Activated naive CD4-positive, alpha-beta T cell treated with Interleukin-2 at 50 U/mL for 16 hours (primary cell): ENCODE data around the gene ITIH5.
"Not testable (repeated sequence)": the region's sequence is repeated elsewhere in the genome, so short reads cannot be mapped to it uniquely, and the experiment has no call there.

Experiments used
- DNase-seq: peaks from one replicate; pipeline ENCODE4 v3.0.0-alpha.2; 2020

Gene ITIH5

DNA sequence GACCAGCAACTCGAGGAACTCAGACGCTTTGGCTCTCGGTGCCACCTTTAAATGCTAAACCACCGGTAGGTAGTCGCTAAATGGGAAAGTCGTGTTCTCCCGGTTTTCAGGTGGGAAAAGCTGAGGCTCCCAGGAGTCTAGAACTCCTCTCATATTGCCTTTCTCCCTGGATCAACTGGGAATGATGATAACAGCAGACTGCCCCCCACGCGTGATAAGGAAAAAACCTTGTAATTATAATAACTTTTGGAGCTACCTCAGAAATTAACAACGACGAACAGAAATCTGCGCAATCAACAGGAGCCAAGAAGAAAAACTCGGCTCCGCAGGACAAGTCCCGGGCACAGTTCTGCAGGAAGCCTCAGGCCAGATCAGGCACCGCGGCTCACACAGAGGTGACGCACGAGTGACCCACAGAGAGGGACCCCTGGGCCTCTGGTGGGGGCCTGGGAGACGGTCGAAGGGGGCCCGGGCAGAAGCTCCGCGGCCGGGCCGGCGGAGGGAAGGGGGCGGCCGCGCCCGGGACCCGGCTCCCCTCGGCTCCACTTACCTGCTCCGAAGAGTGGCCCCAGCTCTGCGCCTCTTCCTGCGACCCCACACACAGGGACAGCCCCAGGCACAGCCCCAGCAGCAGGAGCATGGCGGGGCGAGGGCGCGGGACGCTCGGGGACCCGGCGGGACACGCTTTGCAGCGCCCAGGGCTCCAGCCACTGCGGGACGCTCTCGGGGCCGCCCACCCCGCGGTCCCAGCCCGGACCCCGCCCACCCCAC, at the start of gene ITIH5:
TSS of gene ITIH5 (minus strand) at position 714 of the 771 bp plus-strand sequence. CDS start at position 640, 74 bp downstream.
- no peak for DNase-seq

DNA sequence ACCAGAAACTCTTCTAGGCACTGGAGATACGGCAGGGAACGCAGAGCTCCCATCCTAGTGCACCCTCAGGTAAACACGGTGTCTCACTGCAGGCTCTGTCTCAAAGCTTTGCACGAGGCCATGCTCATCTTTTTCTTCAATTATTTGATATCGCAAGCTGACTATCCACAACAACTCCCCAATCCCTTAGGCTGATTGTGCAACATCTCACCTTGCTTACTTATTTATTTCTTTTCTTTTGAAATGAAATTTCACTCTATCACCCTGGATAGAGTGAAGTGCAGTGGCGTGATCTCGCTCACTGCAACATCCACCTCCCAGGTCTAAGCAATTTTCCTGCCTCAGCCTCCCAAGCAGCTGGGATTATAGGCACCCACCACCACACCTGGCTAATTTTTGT, 48.7 kb upstream of the ITIH5 start:
- no peak for DNase-seq

DNA sequence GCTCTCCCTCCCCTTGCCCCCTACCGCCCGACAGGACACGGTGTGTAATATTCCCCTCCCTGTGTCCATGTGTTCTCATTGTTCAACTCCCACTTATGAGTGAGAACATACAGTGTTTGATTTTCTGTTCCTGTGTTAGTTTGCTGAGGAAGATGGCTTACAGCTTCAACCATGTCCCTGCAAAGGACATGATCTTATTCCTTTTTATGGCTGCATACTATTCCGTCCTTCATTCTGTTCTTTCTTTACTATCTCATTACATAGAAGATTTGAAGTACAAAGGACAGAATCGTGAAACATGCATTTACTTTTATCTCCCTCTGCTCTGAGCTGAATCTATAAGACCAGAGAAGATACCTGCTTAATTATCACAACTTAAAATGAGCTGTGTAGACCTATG, 44.3 kb upstream of the ITIH5 start:
- DNase-seq: not testable (repeated sequence)

DNA sequence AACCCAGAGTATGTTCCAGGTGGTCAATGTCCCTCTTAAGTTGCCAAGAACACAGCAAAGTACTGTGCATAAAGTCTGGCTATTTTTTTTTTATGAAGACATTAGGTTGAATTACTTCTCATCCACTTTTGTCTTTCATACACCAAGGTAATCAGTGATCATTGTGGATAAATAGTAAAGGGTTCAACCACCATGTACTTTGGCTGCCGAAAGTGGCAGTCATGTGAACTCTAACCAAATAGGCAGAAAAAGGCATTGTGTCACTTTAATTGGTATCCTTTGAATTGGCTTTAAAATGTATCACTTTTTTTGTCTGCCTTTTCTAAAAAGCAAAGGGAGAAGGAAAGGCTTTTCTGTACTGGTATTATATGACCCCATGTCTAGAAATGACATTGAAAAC, 43.7 kb upstream of the ITIH5 start:
- DNase-seq: no peak

DNA sequence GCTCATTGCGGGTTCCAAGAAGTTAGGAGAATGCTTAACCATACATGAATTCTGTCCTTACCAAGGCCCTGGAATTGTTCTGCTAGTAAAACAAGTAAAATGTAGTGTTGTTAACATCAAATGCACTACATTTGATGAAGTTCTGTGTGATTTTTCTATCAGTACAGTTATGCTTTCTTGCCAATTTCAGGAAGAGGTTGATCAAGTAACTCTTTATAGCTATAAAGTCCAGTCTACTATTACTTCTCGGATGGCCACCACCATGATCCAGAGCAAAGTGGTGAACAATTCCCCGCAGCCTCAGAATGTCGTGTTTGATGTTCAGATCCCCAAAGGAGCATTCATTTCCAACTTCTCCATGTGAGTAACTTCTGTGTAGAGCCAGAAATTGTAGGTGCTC, 42.1 kb upstream of the ITIH5 start:
- no peak for DNase-seq

DNA sequence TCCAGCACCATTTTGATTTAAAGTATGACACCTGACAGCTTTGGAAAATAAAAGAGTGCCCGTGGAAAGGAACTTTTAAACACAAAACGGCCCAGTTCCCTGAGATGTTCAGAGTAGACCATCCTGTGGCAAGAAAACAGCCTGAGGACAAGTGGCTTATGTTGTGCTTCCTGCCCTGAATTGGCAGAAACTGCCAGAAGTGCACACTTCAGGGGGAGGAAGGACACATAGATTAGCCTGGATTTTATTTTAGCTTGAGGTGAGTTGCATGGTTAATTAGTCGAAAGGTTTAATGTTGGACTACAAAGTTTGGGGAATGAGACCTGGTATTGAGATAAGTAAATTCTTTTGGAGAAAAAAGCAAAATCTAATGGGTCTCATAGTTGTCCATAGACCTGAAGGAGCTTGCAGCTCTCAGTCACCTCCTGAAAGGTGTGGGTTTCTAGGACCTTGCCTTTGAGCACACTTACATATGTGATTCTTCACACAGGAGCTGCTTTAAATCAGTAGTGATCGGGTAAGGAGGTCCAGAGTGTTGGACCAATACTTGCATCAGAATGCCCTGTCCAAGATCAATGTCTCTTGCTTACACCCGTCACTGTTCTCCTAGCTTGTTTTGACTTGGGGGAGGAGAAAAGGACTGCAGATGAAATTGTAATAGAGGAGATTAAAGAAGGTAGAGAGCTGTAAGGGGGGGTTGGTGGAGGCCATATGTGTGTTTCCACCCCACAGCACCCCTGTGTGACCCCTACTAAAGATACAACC, 41.3 kb upstream of the ITIH5 start:
- no peak for DNase-seq

DNA sequence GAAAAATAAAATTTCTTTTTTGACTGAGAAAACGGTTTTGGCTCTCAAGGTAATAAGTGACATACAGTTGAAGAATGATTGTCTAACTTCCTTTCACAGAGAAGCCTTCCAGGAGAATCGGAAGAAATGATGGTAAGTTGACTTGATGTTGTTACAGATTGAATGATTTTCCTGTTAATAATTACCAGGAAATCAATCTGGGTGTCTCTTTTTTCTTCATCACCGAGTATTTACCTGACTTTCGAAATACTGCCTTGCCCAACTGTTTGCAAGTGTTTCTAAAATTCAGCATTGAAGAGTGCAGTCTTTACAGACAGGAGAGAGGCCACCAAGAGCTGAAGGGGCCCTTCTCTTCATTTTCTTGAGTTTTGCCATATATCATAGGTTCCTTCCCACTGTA, 40.3 kb upstream of the ITIH5 start:
- DNase-seq: no peak

DNA sequence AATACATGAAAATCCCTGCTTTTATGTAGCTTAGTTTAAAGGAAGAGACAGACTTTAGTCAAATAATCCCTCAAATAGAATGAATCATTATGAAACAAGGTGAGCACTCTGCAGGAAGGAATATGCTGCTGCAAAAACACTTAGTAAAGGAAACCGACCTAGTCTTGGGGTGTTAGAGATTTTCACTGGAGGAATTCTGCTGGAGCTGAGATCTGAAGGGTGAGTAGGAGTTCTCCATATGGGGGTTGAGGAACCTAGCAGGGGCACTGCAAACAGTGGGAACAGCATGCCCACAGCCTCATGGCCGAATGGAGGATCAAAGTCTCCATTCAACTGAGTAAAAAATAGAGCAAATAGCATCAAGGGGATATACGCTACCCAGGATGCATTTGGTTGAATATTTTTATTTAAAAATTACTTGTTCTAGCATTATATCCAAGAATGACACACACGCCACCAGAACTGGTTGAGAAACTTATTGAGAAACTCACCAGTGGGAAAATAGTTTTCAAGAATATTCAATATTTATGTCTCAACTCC, 39.8 kb upstream of the ITIH5 start:
- DNase-seq: no peak

DNA sequence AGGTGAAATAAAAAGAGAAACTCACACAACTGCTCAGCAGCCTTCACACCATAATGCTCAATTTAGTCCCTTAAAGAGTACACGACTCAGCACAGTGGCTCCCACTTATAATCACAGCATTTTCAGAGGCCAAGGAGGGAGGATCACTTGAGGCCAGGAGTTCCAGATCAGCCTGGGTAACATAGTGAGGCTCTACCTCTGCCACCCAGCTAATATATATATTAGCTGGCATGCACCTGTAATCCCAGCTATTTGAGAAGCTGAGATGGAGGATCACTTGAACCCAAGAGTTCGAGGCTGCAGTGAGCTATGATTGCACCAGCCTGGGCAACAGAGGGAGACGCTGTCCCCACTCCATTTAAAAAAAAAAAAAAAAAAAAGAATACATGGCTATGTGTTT, 38.6 kb upstream of the ITIH5 start:
- DNase-seq: no peak

DNA sequence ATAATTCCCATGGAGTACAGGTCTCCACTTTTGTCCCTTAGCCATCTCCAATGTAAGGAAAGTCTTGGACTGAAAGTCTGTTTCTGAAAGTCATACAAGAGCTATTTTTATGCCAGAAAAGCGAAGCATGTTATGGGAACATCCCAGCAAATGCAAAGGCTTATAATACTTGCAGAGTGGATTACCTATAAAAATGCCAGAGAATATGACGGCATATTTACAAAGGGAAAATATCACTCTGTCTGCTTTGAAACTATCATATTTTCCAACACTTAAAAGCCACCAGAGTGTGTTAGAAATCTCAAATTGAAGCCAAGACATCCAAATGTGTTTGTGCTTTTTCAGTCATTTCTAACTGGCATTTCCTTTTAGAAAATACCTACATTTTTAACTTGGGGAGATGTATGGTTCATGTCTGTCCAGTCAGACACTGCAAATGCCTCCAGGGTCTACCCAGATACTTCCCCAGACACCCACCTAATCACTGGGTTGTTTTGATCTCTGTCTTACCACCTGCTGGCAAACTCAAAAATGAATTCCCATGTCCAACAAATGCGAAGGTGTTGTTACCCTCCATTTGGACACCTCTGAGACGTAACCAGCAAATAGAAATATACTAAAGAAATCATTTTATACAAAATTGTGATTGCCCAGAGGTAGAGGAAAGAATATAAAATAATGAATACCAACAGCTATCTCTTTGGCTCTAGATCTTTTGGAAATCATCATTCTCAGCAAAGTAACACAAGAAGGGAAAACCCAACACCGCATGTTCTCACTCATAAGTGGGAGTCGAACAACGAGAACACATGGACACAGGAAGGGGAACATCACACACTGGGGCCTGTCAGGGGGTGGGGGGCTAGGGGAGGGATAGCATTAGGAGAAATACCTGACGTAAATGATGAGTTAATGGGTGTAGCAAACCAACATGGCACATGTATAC, 37.6 kb upstream of the ITIH5 start:
- DNase-seq: no peak

DNA sequence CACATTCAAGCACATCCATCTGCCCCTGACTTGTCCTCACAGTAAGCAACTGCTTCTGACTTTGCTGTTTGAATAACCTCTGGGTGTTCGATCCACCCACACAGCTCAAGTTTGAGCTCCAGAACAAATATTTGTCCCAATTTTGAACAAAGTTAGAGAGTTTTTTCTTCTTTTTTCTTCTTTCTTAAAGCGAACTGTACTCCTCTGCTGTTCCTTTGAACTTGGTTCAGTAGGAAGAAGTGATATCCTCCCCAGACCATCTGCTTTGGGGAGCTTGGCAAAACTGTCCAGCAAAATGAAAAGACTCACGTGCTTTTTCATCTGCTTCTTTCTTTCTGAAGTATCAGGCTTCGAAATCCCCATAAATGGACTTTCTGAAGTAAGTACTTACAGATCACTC, 36.4 kb upstream of the ITIH5 start, which contains the start of gene ITIH2:
TSS of gene ITIH2 (plus strand) at position 177 of the 400 bp plus-strand sequence. CDS start at position 296, 119 bp downstream.
- no peak for DNase-seq

DNA sequence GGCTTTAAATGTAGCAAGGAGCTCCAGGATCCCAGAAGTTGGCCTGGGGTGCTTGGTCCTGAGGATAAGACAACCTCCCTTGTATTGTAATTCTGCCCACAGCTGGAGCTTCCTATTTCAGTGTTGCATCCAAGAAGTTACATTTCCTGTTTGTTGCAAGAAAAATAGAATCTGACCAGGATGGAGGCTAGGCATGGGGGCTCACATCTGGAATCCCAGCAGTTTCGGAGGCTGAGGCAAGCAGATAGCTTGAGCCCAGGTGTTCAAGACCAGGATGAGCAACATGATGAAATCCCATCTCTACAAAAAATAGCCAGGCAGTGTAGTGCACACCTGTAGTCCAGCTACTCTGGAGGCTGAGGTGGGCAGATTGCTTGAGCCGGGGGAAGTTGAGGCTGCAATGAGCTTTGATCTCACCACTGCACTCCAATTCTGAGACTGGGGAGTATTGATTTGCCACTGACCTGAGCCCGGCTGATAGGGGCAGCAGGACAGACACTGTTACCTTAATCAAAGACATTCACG, 35.6 kb upstream of the ITIH5 start:
- DNase-seq: no peak

DNA sequence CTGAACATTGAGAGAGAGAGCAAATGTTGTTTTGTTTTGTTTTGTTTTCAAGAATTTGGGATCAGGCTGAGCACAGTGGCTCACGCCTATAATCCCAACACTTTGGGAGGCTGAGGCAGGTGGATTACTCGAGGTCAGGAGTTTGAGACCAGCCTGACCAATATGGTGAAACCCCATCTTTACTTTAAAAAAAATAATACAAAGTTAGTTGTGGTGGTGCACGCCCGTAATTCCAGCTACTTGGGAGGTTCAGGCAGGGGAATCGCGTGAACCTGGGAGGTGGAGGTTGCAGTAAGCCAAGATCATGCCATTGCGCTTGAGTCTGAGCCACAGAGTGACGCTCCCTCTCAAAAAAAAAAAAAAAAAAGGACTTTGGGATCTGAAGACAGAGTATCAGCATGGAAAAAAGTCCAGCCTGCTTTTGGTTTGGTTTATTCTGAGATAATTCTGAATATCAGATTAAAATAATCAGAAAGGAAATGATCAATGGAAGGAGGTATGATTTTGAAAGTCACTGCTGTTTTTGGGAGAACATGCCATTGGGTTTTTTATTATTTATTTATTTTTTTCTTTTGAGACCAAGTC, 34.5 kb upstream of the ITIH5 start:
- DNase-seq: no peak

DNA sequence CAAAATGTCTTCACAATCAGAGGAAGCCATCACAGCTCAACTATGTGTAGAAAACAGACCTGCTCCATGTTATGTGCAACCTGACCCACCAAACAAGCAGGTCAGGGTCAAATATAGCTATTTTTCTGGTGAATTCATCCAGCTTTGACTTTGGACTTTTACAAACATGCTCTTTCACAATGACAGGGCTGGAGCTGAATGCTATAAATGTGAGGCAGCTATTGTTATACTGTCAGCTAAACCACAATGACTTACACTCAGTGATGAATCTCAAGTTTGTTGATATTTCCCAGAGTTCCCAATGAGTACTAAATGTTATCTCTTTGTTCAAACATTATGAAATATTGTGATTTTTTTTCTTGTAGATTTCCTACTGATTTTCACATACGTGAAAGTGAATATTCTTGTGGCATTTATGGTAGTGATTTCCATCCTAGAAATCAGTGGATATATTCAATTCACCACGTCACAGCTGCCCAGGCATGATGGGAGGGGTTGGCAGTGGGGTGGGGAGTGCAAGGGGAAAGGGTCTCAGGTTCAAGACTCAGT, 33.9 kb upstream of the ITIH5 start:
- DNase-seq: no peak

DNA sequence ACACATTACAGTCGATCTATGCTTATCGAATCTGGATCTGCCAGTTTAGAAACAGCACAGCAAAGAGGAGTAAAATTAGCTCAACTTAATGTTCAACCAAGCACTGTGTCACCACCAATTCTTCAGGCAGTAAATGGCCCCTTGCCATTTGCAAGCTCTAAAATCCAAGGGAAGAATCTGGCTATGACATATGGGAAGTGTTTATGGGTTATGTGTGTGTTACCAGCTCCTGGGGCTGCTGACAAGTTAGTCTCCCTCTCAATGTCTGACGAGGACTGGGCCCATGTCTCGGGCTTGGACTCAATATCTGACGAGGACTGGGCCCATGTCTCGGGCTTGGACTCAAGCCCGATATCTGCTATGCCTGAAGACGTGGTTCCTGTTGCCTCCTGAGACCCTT, 30.7 kb upstream of the ITIH5 start:
- no peak for DNase-seq

DNA sequence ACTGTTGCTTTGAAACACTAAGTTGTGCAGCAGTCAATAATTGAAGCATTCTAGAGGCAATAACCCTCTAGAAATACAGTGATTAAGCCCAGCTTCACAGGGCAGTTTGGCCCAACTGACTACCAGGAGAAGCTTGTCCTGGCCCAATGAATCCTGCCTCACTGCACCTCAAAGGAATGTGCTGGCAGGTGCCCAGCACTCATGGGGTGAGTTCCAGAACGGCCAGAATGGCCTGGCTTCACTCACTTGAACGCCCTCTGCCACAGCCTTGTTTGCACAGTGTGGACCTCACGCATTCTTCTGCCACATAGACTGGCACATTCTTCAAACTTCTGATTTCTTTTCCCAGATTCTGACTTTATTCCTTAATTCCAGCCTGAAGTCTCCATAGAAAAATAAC, 29.8 kb upstream of the ITIH5 start:
- DNase-seq: no peak

DNA sequence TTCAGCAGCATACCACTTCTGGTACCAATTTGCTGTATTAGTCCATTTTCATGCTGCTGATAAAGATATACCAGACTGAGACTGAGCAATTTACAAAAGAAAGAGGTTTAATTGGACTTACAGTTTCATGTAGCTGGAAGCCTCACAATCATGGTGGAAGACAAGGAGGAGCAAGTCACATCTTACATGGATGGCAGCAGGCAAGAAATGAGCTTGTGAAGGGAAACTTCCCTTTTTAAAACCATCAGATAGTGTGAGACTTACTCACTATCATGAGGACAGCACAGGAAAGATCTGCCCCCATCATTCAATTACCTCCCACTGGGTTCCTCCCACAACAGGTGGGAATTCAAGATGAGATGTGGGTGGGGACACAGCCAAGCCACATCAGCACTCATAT, 26.4 kb upstream of the ITIH5 start:
- DNase-seq: not testable (repeated sequence)

DNA sequence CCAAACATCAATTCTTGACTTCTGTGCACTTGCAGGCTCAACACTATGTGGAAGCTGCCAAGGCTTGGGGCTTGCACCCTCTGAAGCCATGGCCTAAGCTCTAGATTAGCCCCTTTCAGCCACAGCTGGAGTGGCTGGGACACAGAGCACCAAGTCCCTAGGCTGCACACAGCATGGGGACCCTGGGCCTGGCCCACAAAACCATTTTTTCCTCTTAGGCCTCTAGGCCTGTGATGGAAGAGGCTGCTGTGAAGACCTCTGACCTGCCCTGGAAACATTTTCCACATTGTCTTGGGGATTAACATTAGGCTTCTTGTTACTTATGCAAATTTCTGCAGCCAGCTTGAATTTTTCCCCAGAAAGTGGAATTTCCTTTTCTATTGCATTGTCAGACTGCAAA, 25.6 kb upstream of the ITIH5 start:
- not testable (repeated sequence) for DNase-seq

DNA sequence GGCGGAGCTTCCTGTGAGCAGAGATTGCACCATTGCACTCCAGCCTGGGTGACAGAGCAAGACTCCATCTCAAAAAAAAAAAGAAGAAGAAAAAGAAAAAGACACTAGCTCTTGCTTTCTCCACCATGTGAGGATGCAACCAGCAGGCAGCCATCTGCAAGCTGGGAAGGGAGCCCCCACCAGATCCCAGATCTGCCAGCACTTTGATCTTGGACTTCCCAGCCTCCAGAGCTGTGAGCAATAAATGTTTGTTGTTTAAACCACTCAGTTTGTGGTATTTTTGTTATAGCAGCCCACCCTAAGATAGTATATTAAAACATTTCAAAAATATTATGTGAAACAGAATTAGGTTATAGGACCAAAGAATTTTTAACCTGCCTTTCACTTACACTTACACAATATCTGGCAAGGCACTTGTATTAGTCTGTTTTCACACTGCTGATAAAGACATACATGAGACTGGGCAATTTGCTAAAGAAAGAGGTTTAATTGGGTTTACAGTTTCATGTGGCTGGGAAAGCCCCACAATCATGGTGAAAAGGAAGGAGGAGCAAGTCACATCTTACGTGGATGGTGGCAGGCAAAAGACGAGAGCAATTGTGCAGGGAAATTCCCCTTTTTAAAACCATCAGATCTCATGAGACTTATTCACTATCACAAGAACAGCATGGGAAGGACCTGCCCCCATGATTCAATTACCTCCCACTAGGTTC, 24.3 kb upstream of the ITIH5 start:
- DNase-seq: not testable (repeated sequence)

DNA sequence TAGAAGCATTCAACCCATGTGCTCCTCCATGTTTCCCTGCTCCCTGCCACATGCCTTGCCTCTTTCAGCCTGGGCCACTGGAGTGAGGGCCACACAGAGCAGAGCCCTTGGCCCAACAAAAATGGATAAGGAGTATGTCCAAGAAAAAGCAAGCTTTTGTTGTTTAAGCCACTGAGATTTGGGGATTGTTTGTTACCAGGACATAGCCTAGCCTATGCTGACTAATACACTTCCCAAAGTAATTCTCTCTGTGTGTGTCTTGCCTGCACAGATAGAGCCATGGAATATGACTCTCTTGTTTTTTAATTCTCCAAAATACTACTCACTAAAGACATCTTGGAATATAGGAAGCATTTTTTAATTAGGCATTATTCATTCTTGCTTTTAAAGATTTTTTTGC, 22.8 kb upstream of the ITIH5 start:
- no peak for DNase-seq

DNA sequence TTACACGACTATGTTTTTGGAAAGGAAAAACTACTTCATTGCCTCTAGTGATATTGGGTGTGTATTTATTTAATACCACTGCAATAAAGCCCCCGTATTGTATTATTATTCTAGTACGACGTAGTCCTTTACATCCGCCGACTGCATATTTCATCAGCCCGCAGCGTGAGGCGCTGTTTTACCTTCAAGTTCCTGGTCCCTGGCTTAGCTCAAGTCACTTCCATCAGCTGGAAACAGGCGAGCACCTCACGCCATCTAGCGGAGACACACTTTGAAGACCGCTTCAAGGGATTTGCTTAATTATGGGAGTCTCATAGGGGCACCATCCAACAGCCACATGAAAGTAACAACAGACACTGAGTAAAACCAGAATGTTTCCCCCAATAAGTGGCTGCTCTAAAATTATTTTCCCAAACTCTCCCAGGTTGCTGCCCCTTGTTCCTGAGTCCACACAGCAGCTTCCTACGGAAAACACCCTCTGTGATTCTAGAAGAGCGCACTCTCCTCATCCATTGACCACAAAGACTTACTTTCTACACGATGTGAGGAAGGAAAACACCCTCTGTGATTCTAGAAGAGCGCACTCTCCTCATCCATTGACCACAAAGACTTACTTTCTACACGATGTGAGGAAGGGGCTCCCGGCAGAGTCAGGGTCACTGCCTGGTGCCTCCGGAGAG, 20.6 kb upstream of the ITIH5 start:
- DNase-seq: peak; percentile 74
